Hematopoietic multipotent progenitor cell treated with erythropoietin and hydrocortisone succinate and interleukin-3 and kit ligand, for 6 days (in vitro differentiated cells): ENCODE data around the gene LMO2.
"Not testable (repeated sequence)": the region's sequence is repeated elsewhere in the genome, so short reads cannot be mapped to it uniquely, and the experiment has no call there.

Experiments
- DNase-seq: peaks from one replicate; pipeline ENCODE4 v3.0.0-alpha.2; 2015

LMO2 gene

DNA sequence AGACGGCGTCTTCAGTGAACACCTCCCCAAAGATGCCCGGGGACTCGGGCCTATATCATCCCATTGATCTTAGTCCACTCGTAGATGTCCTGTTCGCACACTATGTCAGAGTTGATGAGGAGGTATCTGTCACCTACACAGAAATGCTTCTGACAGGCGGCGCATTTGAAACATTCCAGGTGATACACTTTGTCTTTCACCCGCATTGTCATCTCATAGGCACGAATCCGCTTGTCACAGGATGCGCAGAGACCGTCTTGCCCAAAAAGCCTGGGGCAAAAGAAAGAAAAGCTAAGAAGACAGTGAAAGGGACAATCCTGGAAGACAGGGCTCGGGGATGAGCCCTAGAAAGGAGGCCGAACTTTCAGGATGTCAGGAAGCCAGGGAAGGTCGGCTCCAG lies 32.6 kb downstream of the LMO2 start:
- peak; percentile 8 for DNase-seq

GRCh38 chr11:33857933-33858371 lies 33.9 kb downstream of the LMO2 start:
- DNase-seq, result peak; percentile 93

- DNase-seq, result peak; percentile 57
Observed at GRCh38 chr11:33855500-33855899, 36.4 kb downstream of the LMO2 start.

DNA sequence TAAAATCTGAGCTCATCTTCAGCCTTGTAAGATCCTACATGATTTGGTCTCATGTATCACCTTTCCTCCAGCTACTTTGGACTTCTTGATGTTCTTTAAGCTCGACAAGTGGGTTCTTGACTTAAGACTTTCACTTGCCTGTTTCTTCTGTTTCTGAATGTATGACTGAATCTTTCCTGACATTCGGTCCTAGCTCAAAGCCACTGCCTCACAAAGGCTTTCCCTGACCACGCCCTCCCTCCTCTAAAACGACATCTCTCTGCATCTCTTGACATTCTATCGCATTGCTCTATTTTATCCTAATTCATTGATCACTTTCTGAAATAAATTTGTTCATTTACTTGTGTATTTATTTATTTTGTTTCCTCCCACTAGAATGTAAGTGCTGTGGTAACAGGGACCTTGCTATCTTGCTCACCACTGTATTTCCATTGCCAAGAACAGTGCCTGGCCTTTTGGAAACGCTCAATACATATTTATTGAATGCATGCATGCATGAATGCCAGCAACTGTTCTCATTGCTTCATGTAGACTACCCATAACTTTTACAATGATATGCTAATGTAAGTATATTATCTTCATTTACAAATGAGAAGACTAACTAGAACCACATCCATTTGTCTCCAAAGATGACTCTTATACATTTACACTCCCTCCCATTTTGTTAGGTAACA lies 43.0 kb downstream of the LMO2 start:
- DNase-seq, result no peak

- DNase-seq, result no peak
Observed at GRCh38 chr11:33847251-33847650, 44.6 kb downstream of the LMO2 start.

- no peak for DNase-seq
Observed at GRCh38 chr11:33844236-33844635, 47.6 kb downstream of the LMO2 start.

DNA sequence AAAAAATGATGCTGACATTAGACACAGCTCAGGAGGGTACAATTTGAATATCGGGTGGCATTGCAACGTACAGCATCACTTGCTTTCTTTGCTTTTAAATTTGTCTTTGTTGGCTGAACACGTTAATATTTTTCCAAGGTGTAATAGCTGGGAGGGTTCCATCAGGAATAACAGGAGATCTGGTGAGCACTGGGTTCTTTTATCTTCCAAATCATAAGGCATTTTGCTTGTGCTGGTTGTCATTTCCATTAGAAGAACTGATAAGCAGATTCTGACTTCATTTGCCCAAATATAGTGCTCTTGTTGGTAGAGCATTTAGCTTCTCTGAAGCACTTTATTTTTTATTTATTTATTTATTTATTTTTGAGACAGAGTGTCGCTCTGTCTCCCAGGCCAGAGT lies 48.9 kb downstream of the LMO2 start:
- no peak for DNase-seq

- DNase-seq, result no peak
Observed at GRCh38 chr11:33842236-33842915, 49.5 kb downstream of the LMO2 start.

DNA sequence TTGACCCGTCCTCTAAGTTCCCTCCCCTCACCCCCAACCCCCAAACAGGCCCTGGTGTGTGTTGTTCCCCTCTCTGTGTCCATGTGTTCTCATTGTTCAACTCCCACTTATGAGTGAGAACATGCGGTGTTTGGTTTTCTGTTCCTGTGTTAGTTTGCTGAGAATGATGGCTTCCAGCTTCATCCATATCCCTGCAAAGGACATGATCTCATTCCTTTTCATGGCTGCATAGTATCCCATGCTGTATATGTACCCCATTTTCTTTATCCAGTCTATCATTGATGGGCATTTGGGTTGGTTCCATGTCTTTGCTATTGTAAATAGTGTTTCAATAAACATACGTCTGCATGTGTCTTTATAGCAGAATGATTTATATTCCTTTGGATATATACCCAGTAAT lies 53.6 kb downstream of the LMO2 start:
- DNase-seq, result not testable (repeated sequence)

DNA sequence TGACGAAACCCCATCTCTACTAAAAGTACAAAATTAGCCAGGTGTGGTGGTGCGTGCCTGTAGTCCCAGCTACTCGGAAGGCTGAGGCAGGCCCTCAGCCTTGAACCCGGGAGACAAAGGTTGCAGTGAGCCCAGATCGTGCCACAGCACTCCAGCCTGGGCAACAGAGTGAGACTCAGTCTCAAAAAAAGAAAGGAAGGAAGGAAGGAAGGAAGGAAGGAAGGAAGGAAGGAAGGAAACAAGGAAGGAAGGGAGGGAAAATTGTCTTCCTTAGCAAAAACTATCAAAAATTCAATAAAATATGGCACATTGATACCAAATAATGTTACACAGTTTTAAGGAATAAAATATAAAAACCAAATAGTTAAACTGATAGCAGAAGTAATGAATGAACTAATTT lies 54.5 kb downstream of the LMO2 start:
- DNase-seq, result not testable (repeated sequence)

DNA sequence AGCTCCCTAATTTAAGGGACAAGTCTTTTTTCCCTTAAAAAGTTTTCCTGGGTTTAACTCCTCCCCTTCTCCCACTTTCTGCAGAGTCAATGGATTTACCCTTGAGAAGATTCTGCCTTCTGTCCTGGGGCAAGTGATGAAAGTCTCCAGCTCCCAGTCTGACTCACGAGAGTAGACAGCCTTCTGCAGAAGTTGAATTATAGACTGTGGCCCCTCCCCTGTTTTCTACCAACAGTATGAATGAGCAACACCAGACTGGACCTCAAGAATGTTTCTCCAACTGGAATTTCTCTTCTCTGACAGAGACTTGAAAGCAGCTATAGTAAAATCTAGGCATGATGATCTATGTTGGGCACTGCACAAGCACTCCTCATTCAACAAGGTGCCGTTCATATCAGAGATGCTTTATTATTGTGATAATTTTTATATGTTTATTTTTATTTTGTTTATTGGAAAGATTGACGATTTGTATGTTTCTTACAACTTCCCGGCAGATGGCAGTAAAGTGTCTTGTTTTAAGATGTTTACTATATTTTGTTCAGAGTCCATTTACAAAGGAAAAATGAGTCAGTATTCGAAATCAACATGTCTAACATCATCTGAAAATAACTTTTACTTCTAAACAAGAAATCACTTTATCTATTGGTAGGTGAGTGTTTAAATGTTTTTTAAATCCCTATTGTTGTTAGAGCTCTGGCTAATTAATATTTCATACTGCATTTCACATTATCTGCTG lies 56.6 kb downstream of the LMO2 start:
- DNase-seq, result peak; percentile 68

DNA sequence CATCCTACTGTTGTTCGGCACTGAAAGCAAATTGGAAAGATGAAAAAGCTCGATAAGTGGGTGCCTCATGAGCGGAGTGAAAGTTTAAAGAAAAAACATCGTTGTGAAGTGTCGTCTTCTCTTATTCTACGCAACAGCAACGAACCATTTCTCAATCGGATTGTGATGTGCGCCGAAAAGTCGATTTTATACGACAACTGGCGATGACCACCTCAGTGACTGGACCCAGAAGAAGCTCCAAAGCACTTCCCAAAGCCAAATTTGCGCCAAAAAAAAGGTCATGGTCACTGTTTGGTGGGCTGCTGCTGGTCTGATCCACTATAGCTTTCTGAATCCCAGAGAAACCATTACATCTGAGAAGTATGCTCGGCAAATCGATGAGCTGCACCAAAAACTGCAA lies 59.2 kb downstream of the LMO2 start:
- DNase-seq, result no peak

DNA sequence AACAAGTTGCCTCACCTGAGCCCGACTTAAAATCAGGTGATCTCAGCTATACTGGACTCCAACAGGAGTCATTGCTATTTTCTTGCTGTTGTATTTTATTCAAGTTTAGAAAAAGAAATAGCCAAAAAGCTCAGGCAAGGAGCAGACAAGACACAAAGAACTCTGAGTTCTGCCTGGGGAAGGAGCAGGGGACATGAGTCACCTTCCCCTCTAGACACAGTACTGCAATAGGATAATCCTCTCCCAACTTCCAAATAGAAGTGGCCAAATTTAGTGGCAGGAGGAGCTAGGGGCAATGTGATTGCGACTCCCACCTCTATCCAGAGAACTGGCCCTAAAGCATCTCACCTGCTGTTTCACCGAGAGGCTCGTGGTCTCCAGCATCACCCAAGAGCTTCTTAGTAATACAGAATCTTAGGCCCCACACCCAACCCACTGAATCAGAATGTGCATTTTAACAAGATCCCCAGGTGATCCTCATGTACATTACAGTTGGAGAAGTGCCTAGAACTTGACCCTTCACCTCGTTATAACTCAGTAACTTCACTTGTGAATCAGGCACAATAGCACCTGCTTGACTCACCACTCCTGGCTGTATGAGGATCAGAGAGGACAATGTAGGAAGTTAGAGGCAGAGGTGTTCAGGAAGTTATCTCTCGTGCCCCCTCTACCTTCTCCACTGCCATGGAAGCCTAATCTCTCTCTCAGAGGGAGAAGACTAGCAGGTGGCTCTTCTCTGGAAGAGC lies 60.8 kb downstream of the LMO2 start:
- no peak for DNase-seq

- DNase-seq, result peak; percentile 87
Observed at GRCh38 chr11:33829430-33830141, 62.3 kb downstream of the LMO2 start.

GRCh38 chr11:33828604-33829429 lies 63.1 kb downstream of the LMO2 start:
- DNase-seq, result no peak

- no peak for DNase-seq
Observed at GRCh38 chr11:33827206-33827605, 64.7 kb downstream of the LMO2 start.

DNA sequence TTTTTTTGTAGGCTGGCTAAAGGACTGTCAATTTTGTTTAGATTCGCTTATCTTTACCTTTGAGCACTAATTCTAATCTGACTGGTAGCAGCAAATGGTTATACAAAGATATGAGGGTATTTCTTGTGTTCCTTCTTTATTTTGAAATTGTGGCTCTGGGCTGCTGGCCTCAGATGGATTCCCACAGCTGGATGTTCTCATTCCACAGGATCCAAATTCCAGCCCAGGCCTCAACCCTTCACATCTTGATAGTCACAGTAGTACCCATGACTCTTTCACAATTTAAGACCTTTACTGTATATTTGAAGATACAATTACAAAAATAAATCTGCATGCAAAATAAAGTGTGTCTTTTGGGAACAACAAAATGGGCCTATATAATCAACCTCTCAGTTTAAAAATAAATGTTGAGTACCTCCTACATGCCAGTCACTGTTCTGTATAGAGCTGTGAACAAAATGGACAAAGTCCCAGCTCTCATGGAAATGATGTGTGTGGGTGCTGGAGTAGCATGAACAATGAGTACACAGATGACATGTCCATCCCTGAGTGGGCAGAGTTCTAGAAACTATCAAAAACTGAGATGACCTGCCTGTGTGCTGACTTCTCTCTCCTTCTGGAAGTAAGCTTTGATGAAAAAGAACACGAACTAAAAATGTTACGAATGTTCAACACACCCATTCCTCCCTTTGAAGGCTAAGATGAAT lies 65.9 kb downstream of the LMO2 start:
- no peak for DNase-seq

DNA sequence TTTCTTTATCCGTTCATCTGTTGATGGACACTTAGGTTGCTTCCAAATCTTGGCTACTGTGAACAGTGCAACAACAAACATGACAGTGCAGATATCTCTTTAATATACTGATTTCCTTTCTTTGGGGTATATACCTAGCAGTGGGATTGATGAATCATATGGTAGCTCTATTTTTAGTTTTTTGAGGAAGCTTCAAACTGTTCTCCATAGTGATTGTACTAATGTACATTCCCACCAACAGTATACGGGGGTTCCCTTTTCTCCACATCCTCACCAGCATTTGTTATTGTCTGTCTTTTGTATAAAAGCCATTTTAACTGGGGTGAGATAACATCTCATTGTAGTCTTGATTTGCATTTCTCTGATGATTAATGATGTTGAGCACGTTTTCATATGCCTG lies 68.9 kb downstream of the LMO2 start:
- not testable (repeated sequence) for DNase-seq

- no peak for DNase-seq
Observed at GRCh38 chr11:33819278-33820035, 72.4 kb downstream of the LMO2 start.
